GM10248 (cell line): ENCODE data around the gene WNT7A.

ENCODE experiments used
- CTCF ChIA-PET: fragments of 300-600 bp; sonication (Branson Sonifier 250); formaldehyde crosslinking; extraction: SDS; loops from one replicate; lab custom pipeline; 2021; ENCODE audit warnings: antibody characterized with exemption; lab: Yijun Ruan, JAX
- POLR2A ChIA-PET: fragments of 350-650 bp; sonication (Branson Sonifier 250); formaldehyde crosslinking; extraction: SDS; loops from one replicate; lab custom pipeline; 2020; ENCODE audit warnings: antibody characterized with exemption; lab: Yijun Ruan, JAX
- DNase-seq: peaks from one replicate; pipeline ENCODE4 v3.0.0; 2012; ENCODE audit errors: extremely low spot score
- TF ChIP-seq, protein P1 (sequence below): IDR thresholded peaks from 2 replicates; pipeline ENCODE4 v1.5.1; 2012; ENCODE audit warnings: mild to moderate bottlenecking, low read depth; ENCODE audit errors: extremely low read depth, missing control alignments, control extremely low read depth

WNT7A gene

DNA sequence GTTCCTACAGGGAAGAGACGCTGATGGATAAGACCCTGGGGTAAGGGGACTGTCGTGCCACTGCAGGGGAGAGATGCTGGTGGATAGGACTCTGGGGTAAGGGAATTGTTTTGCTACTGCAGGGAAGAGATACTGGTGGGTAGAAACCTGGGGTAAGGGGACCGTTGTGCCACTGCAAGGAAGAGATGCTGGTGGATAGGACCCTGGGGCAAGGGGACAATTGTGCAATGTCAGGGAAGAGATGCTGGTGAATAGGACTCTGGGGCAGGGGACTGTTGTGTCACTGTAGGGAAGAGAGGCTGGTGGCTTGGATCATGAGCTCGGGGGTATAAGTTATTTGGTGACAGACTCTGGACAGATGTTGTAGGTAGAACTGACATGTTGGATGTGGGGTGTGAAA lies 37.6 kb downstream of the WNT7A start:
- ChIA-PET POLR2A (no interaction called here), CTCF (no interaction called here)
- TF ChIP-seq, protein P1, sequence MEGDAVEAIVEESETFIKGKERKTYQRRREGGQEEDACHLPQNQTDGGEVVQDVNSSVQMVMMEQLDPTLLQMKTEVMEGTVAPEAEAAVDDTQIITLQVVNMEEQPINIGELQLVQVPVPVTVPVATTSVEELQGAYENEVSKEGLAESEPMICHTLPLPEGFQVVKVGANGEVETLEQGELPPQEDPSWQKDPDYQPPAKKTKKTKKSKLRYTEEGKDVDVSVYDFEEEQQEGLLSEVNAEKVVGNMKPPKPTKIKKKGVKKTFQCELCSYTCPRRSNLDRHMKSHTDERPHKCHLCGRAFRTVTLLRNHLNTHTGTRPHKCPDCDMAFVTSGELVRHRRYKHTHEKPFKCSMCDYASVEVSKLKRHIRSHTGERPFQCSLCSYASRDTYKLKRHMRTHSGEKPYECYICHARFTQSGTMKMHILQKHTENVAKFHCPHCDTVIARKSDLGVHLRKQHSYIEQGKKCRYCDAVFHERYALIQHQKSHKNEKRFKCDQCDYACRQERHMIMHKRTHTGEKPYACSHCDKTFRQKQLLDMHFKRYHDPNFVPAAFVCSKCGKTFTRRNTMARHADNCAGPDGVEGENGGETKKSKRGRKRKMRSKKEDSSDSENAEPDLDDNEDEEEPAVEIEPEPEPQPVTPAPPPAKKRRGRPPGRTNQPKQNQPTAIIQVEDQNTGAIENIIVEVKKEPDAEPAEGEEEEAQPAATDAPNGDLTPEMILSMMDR = no peak
- DNase-seq = no peak

DNA sequence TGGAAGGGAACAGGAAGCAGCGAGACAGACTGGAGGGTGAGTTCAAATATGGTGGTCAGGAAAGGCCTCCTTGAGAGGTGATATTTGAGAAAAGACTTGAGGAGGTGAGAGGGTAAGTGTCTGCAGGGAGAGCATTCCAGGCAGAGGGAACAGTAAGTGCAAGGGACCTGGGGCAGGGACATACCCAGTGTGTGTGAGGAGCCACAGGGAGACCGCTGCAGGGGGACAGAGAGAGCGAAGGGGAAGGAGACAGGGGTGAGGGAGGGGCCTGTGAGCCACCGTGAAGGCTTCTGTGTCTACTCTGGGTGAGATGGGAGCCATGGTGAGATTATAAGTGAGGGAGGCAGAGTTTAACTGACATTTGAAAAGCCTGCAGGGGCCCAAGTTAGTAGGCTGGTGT lies 38.0 kb downstream of the WNT7A start:
- no peak for DNase-seq
- TF ChIP-seq, protein P1 = no peak
- POLR2A ChIA-PET = no interaction called here
- CTCF ChIA-PET = no interaction called here

DNA sequence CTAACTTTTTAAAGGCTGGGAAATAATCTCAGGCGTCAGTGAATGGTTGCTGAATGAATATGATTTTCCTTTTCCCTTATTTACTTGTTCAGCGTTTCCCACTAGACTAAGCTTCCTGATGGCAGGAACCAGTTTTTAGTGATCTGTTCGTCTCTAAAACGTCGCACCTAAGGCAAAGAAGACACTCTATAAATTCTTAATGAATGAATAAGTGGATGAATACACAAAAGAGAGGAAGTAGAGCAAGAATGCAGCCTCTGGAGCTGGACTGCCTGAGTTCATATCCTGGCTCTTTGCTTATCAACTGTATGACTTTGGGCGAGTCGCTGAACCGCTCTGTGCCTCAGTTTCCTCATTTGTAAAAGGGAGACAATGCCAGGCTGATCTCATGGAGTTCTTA lies 38.7 kb downstream of the WNT7A start:
- ChIA-PET POLR2A (no interaction called here), CTCF (interaction anchor here (1.5 kb wide), 1 partner anchor 8 kb away, joined by 6 read pairs; no protein-coding TSS in a partner anchor)
- TF ChIP-seq, protein P1 = no peak
- no peak for DNase-seq

DNA sequence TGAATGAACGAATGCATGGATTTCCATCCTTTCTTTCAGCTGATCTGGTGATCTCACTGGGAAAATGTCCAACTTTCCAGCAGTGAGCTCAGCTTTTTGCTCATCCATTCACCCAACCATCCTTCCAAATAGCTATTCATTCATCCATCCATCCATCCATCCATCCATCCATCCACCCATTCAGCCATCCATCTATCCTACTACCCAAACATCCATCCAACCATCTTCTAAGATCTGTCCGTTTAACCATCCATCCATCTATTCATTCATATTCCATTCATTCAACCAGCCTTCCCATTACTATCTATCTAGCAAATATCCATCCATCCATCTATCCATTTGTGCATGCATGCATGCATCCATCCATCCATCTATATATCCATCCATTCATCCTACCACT lies 39.4 kb downstream of the WNT7A start:
- POLR2A ChIA-PET = no interaction called here
- DNase-seq = no peak
- TF ChIP-seq, protein P1 = no peak
- CTCF ChIA-PET = interaction anchor here (1.3 to 1.5 kb wide), 2 partner anchors 9 to 46 kb away, joined by 4 to 6 read pairs; no protein-coding TSS in a partner anchor

DNA sequence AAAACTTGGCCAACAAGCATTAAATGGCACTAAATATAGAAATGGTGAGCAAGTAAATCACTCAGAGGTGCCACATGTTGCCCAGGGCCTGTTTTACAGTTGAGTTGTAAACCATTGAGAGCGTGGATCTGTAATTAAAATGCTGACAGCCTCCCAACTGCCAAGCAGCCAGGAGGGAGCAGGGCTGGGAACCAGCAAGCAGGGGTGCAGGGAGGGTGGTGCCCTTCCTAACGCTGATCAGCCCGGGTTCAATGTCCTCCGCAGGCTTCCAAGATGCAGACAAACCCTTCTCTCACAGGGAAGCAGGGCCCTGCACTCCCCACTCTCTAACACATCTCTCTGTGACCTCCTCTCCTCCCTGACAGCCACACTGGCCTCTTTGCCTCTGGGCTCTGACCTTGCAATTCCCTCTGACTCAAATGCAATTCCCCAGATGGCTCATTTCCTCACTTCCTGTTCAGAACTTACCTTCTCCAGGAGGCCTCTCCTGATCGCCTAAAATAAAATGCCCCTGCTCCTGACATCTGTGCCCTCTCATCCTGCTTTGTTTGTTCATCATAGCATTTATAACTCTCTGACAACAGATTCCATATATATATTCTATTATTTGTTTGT lies 40.0 kb downstream of the WNT7A start:
- CTCF ChIA-PET = interaction anchor here (1.1 to 1.5 kb wide), 3 partner anchors 10 to 46 kb away, joined by 3 to 6 read pairs (median 4); no protein-coding TSS in a partner anchor

DNA sequence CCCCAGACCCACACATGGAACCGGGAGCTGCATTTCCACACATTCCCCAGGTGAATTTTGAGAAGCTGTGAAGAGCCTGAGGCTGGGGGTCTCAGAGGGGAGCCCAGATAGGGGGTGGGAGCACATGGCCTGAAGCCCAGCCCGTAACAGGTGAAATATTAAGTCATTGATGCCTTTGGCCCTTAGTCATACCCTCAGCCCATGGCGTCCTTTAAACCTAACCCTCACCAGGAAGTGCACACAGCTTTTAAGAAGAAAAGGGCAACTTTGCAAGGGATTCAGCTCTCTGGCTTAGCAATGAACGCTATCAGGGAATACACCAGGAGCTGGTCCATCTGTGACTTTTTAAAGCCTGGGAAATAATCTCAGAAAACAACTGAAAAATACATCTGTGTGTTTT lies 40.6 kb downstream of the WNT7A start:
- no peak for DNase-seq
- ChIA-PET CTCF (interaction anchor here (1.1 kb wide), 1 partner anchor 13 kb away, joined by 3 read pairs; no protein-coding TSS in a partner anchor), POLR2A (interaction anchor here (0.5 kb wide), 1 partner anchor 1105 kb away, joined by 3 read pairs; no protein-coding TSS in a partner anchor)

More for the DNA sequence above, 40.0 kb downstream of the WNT7A start:
- POLR2A ChIA-PET = interaction anchor here (0.5 kb wide), 1 partner anchor 1105 kb away, joined by 3 read pairs; no protein-coding TSS in a partner anchor
- TF ChIP-seq, protein P1 = no peak
- DNase-seq = no peak

More for the DNA sequence above, 40.6 kb downstream of the WNT7A start:
- TF ChIP-seq, protein P1 = no peak
